NCI-H2171 treated with DMSO at 0.1 percent for 48 hours (cell line): ENCODE data around the gene FMO2.
A peak's percentile ranks its signal among the peaks of the same experiment; 100 is the strongest.

ENCODE experiments used
- DNase-seq: peaks from one replicate; lab custom pipeline; 2025; lab: John Stamatoyannopoulos, UW

The FMO2 gene, protein sequence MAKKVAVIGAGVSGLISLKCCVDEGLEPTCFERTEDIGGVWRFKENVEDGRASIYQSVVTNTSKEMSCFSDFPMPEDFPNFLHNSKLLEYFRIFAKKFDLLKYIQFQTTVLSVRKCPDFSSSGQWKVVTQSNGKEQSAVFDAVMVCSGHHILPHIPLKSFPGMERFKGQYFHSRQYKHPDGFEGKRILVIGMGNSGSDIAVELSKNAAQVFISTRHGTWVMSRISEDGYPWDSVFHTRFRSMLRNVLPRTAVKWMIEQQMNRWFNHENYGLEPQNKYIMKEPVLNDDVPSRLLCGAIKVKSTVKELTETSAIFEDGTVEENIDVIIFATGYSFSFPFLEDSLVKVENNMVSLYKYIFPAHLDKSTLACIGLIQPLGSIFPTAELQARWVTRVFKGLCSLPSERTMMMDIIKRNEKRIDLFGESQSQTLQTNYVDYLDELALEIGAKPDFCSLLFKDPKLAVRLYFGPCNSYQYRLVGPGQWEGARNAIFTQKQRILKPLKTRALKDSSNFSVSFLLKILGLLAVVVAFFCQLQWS

DNA sequence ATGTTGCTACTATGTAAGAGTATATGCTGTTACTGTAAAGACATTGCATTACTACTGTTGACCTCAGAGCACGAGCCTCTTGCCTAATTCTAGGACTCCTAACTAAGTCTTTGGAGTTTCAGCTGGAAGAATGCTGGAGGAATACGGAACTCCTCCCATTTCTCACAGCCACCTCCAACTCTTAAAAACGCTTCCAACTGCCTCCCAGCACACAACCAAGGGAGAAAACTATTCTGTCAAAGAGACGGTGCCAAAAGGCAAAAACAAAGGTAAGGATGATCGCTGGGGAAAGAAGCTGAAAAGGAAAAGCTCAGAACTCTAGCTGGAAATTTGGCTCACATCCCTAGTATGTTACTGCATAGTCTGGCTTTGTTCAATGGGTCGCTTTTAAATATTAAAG lies at the start of gene FMO2:
TSS of gene FMO2 (plus strand) at position 210 of the 400 bp plus-strand sequence. CDS start 414 bp downstream, outside the sequence.
- no peak for DNase-seq

GRCh38 chr1:171137580-171137979 lies 47.5 kb upstream of the FMO2 start:
- DNase-seq = no peak

GRCh38 chr1:171138980-171139379 lies 46.1 kb upstream of the FMO2 start:
- no peak for DNase-seq

- no peak for DNase-seq
These were observed 45.2 kb upstream of the FMO2 start for GRCh38 chr1:171139890-171140289.

GRCh38 chr1:171140401-171140800 lies 44.7 kb upstream of the FMO2 start:
- DNase-seq = no peak

DNA sequence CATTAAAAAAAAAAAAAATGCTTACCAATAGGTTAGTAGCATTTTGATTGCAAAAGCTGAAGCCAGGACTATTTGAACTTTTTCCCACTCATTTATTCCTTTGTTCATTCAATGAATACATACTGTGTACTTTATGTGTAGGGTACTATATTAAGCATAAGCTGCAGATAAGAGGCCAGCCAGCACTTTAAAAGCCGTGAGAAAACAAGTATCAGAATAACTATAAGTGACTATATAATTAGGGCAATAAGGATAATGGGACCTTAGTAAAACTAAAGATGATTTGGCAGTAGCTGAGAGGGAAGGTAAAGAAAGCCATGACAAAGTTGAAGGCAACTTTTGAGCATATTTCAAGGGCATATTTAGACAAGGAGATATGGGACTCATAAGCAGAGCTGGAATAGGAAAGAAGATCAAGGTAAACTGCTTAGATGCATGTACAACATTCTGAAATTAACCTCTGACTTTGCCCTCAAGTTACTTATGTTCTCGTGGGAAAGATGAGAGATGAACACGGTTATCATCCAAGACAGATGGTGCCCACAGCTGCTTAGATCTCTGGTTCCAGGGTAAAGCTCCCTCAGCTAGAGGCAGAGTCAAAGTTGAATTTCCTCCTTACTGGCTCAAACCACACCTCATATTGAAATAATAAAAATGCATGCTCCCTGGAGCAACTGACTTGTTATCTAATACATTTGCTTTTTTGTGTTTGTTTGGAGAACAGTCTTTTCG lies 44.0 kb upstream of the FMO2 start:
- peak; percentile 4 for DNase-seq

- DNase-seq = no peak
These were observed 43.2 kb upstream of the FMO2 start for GRCh38 chr1:171141688-171142415.

DNA sequence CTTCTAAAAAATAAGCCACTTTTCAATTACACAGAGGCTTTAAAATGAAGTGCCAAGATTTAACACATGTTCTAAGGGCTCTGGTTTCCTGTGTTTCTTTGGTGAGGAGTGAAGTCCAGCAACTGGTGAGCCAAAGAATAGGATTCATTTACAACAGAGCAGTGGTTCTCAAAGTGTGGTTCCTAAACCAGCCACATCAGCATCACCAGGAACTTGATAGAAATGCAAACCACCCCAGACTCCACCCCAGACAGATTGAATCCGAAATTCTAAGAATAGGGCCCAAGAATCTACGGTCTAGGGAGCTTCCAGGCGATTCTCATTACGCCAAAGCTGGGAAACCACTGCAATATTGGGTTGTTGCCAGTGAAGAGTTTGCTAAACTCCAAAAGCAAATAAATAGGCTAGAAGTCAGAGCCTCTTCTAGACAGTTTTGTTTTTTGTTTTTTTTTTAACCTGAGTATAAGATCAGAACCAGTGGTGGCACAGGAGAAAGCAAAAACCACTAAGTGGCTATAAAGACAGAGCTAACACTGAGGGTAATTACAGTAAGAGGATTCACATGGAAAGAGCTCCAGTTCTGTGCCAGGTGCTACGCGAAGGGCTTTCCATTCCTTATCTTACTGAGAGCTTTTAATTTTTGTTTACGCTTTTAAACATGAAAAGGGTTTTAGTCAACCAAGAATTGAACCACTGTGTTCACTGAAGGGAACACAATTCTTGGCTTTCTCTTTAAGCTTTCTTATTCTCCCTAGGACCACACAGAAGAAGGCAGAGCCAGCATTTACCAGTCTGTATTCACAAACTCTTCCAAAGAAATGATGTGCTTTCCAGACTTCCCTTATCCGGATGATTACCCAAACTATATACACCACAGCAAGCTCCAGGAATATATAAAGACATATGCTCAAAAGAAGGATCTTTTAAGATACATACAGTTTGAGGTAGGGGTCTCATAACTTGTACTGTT lies 42.4 kb upstream of the FMO2 start:
- no peak for DNase-seq

GRCh38 chr1:171150156-171150555 lies 34.9 kb upstream of the FMO2 start:
- DNase-seq = no peak

GRCh38 chr1:171152549-171152948 lies 32.6 kb upstream of the FMO2 start:
- no peak for DNase-seq

DNA sequence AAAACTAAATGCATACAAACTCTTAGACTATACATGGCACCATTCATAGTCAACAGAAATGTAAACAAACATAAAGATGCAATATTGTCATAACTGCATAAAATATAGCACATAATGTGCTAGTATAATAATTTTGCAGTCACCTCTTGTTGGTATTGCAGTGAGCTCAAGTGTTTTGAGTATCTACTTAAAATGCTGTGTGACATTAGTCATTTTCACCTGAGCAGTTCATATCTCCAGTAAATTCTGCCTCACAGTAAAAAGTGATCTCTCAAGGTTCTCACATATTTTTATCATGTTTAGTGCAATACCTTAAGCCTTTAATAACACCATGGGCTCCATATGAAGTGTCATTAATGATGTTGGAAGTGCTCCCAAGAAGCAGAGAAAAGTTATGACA lies 29.6 kb upstream of the FMO2 start:
- DNase-seq = no peak

DNA sequence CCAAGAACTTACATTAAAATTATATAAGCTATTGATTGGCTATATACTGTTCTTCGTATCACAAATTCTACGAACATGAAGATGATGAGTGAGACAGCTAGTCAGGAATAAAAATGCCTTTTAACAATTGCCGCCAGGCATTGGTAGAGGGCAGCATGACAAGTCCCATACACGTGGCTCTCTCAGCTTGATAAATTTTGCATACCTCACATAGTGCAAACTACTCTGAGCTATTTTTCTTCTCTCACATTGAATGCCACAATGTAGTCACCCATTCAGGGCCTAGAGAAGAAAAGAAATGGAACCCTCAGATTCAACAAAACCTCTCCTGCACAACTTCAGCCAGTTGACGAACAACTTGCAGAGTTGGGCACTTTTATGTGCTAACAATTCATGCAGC lies 27.0 kb upstream of the FMO2 start:
- no peak for DNase-seq

GRCh38 chr1:171158551-171158950 lies 26.5 kb upstream of the FMO2 start:
- no peak for DNase-seq

- DNase-seq = no peak
These were observed 26.0 kb upstream of the FMO2 start for GRCh38 chr1:171159148-171159547.

- no peak for DNase-seq
These were observed 24.9 kb upstream of the FMO2 start for GRCh38 chr1:171160211-171160610.

DNA sequence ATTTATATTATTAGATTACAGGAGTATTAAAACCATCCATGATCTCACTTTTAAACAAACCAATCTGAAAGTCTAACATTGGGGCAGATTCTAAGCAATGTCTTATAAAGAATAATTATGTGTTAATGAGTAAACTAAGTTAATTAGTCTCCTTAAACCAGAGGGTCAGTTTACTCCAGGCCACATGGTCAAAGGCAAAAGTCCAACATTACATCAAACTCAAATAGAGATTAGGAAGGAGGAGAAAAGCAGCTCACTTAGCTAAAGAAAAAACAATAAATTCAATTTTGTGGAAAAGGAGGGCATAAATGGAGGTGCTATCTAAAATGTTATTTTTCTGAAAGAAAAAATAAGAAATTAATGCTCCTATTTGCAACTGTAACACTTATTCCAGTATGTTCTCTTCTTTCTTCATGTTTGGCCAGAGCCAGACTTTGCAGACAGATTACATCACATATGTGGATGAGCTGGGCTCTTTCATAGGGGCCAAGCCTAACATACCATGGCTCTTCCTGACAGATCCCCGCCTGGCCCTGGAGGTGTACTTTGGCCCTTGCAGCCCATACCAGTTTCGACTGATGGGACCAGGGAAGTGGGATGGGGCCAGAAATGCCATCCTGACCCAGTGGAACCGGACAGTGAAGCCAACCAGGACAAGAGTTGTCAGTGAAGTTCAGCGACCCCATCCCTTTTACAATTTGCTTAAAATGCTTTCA lies 24.3 kb upstream of the FMO2 start:
- DNase-seq = no peak

DNA sequence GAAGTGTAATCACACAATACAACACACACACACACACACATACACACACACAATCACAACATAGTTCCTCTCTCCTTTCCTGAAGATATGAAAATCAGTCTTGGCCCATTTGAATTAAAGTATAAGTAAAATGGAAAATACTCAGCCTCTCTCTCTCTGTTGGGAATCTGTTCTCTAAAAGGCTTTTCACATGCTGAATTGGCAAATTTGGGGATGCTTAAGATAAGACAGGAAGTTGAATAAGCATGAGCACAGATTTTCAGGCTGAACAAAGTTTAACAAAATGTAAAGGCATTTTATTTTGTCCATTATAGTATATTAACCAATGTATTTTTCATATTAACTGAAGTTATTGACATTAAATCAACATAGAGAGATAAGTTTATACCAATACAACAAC lies 23.7 kb upstream of the FMO2 start:
- DNase-seq = no peak

- no peak for DNase-seq
These were observed 18.7 kb upstream of the FMO2 start for GRCh38 chr1:171166361-171166760.

- DNase-seq = no peak
These were observed 17.3 kb upstream of the FMO2 start for GRCh38 chr1:171167785-171168184.

DNA sequence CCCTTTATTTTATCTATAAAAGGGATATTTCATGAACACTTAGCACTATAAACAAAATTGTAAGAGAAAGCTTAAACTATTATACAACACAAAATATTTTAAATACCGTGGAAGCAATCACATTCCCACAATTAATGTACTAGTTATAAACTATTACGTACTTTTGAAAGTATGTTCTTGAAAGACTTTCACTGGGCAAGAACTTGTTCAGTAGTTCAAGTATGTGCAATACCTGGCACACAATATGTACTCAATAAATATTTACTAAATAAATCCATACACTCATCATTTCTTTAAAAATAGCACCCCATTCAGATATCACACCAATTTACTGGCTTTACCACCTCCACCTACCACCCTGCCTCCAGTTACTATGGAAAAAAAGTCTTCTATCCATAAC lies 12.6 kb upstream of the FMO2 start:
- no peak for DNase-seq

- DNase-seq = no peak
These were observed 12.0 kb upstream of the FMO2 start for GRCh38 chr1:171173069-171173468.
